Kidney (tissue), 14 donors: ENCODE data around the gene SLF1. TPM values are rescaled to one million over a fixed set of nuclear protein-coding genes. Genes with fewer than 3 reads are reported as not detected.

Experiments
- DNase-seq, 5 donors: peaks; one replicate each; pipeline ENCODE4 v3.0.0-alpha.2; 2013 to 2020
- FAIRE-seq: peaks from 2 replicates; lab custom pipeline; 2012; peaks lifted over from hg19 to GRCh38; lab: Jason Lieb, UNC
- H3K27ac ChIP-seq, 2 donors: one replicate each; pipeline ENCODE4 v1.7.0; 2013; ENCODE audit warnings: low read depth in 2 of 2, low read length in 2 of 2, inconsistent platforms in 1 of 2
- H3K27me3 ChIP-seq: one replicate; pipeline ENCODE4 v1.7.1; 2013; ENCODE audit warnings: low read length, inconsistent platforms; ENCODE audit not compliant: control insufficient read depth, insufficient read depth
- H3K36me3 ChIP-seq, 3 donors: one replicate each; pipeline versions ENCODE4 v1.7.0 to v1.7.1; 2013; ENCODE audit warnings: low read length in 3 of 3, control low read depth in 1 of 3, inconsistent platforms in 1 of 3; ENCODE audit not compliant: insufficient read depth in 3 of 3, control insufficient read depth in 2 of 3
- H3K4me1 ChIP-seq, 3 donors: one replicate each; pipeline versions ENCODE4 v1.7.0 to v1.7.1; 2013; ENCODE audit warnings: low read length in 3 of 3, inconsistent platforms in 1 of 3, low read depth in 1 of 3; ENCODE audit not compliant: control insufficient read depth in 2 of 3, insufficient read depth in 2 of 3
- H3K4me3 ChIP-seq, 3 donors: one replicate each; pipeline versions ENCODE4 v1.7.0 to v1.8.1; 2013; ENCODE audit warnings: low read length in 3 of 3, control low read depth in 1 of 3, inconsistent platforms in 1 of 3
- H3K9ac ChIP-seq, 3 donors: one replicate each; pipeline versions ENCODE4 v1.7.0 to v1.7.1; 2013; ENCODE audit warnings: low read length in 3 of 3, control low read depth in 1 of 3, inconsistent platforms in 1 of 3
- H3K9me3 ChIP-seq, 3 donors: one replicate each; pipeline versions ENCODE4 v1.7.0 to v1.7.1; 2013; ENCODE audit warnings: low read length in 3 of 3, control low read depth in 1 of 3, inconsistent platforms in 1 of 3; ENCODE audit not compliant: control insufficient read depth in 2 of 3, insufficient read depth in 1 of 3
- intact Hi-C: fragments of 100-400 bp; cut with DNase I; formaldehyde crosslinking; loops from one replicate; pipeline ENCODE4 v1.11.1; 2022
- polyA plus RNA-seq: library from polyadenylated mRNA; stranded (reverse); fragments of 350-450 nt; fragmentation: Illumina TruSeq; extraction: RNeasy Lipid Tissue Mini Kit (QIAGEN cat#74804); gene quantifications from one replicate; pipeline ENCODE4 v1.2.3, GENCODE V29; 2014; ENCODE audit warnings: low read depth, low replicate concordance; ENCODE audit not compliant: insufficient read depth
- total RNA-seq: library from RNA; stranded (reverse); fragmentation: NEBNext Ultra II Directional; extraction: Animal tissue kit (Norgen Biotek cat#: 25700); gene quantifications from one replicate; pipeline ENCODE4 v1.2.1, GENCODE V29; 2021
- TF ChIP-seq, protein P1 (sequence below): IDR thresholded peaks from 3 replicates; pipeline ENCODE4 v1.5.1; 2012; ENCODE audit warnings: mild to moderate bottlenecking, moderate library complexity, borderline replicate concordance; ENCODE audit not compliant: insufficient read depth; ENCODE audit errors: extremely low read depth
- donor health status: control.
- donor health status: control.
- donor health status: control.
- donor health status: control.
- donor health status: control.
- donor health status: DM: yes; HTN: yes; CAD: no.
- donor health status: Normal renal cell carcinoma (clear cell type).

The SLF1 gene
- total and polyA plus RNA-seq, 2 donors from 2014 or later: 1.3 to 4.5 TPM

GRCh38 chr5:94575196-94575595, 43.3 kb upstream of the SLF1 start:
- no peak overlapping the region for H3K4me3 ChIP-seq
- H3K36me3 ChIP-seq: no peaks in the 10 kb centered on the region
- no peak overlapping the region for H3K9ac ChIP-seq
- intact Hi-C loops: no loop called here
- DNase-seq (no peak), FAIRE-seq (no peak)
- TF ChIP-seq, protein P1, sequence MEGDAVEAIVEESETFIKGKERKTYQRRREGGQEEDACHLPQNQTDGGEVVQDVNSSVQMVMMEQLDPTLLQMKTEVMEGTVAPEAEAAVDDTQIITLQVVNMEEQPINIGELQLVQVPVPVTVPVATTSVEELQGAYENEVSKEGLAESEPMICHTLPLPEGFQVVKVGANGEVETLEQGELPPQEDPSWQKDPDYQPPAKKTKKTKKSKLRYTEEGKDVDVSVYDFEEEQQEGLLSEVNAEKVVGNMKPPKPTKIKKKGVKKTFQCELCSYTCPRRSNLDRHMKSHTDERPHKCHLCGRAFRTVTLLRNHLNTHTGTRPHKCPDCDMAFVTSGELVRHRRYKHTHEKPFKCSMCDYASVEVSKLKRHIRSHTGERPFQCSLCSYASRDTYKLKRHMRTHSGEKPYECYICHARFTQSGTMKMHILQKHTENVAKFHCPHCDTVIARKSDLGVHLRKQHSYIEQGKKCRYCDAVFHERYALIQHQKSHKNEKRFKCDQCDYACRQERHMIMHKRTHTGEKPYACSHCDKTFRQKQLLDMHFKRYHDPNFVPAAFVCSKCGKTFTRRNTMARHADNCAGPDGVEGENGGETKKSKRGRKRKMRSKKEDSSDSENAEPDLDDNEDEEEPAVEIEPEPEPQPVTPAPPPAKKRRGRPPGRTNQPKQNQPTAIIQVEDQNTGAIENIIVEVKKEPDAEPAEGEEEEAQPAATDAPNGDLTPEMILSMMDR: no peak
- no peaks in the 10 kb centered on the region for H3K9me3 ChIP-seq
- H3K27me3 ChIP-seq: no peaks in the 10 kb centered on the region
- no peaks in the 10 kb centered on the region for H3K4me1 ChIP-seq
- H3K27ac ChIP-seq: no peak overlapping the region

DNA sequence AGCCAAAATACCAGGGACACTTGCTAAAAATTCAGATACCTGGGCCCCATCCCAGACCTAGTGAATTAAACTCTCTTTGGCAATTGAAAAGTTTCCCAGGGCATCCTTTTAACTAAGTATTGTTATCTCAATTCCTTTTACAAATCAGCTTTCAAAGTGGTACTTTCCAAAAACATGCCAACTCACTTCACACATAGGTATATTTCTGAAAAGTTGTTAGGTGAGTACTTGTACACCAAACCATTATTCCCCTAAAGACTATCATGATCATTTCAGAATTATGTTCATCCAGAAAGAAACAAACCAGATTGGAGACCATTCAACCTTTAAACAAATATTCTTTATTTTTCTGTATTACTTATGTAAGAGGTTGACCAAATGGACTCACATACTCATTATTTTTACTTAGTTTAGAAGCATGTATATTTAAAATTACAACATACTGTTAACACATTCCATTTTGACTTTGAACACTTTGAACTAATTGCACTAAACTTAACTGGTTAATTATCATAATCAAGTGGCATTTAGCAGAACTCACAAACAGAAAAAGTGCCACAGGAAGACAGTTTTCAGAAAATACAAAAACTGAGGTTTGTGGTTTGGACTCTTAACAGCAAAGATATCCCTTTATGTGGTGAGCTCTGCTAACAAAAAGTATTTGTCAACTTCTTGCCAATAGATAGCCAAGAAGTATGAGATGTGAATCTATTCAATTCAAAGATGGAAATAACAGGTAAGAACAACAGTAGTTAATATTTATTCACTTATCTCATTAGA, 40.8 kb upstream of the SLF1 start:
- H3K4me1 ChIP-seq: no peaks in the 10 kb centered on the region

GRCh38 chr5:94595281-94595840, 23.1 kb upstream of the SLF1 start:
- TF ChIP-seq, protein P1: no peak
- no peaks in the 10 kb centered on the region for H3K36me3 ChIP-seq
- no peak overlapping the region for H3K4me3 ChIP-seq
- DNase-seq (no peak), FAIRE-seq (no peak)
- intact Hi-C loops: no loop called here
- H3K27me3 ChIP-seq: no peaks in the 10 kb centered on the region
- H3K4me1 ChIP-seq: no peaks in the 10 kb centered on the region
- no peak overlapping the region for H3K27ac ChIP-seq
- H3K9me3 ChIP-seq: no peaks in the 10 kb centered on the region
- no peak overlapping the region for H3K9ac ChIP-seq

More for the DNA sequence above, 40.8 kb upstream of the SLF1 start:
- Histone ChIP-seq H3K27ac (no peak overlapping the region), H3K27me3 (no peaks in the 10 kb centered on the region), H3K36me3 (no peaks in the 10 kb centered on the region), H3K4me3 (no peak overlapping the region), H3K9me3 (no peaks in the 10 kb centered on the region), H3K9ac (no peak overlapping the region)
- FAIRE-seq (no peak), DNase-seq (no peak)
- TF ChIP-seq, protein P1: no peak
- intact Hi-C loops: no loop called here
